Right lobe of liver (tissue), 6 donors: ENCODE measurements around the gene SH2D4B. TPM values are rescaled to one million over a fixed set of nuclear protein-coding genes. Genes with fewer than 3 reads are reported as not detected.

Experiments
- ATAC-seq, 4 donors: fragments of 200-7000 bp; cut with Tn5 transposase; one replicate each; pipeline ENCODE4 v1.9.1; 2020; ENCODE audit warnings: mild to moderate bottlenecking in 4 of 4, moderate library complexity in 4 of 4
- DNase-seq, 3 donors: peaks; one replicate each; pipeline ENCODE4 v3.0.0-alpha.2; 2020
- H3K27ac ChIP-seq, 3 donors: fragments of 200-600 bp; one replicate each; pipeline ENCODE4 v1.8.0; 2022
- H3K27me3 ChIP-seq, 2 donors: fragments of 200-600 bp; one replicate each; pipeline ENCODE4 v1.8.0; 2022
- H3K36me3 ChIP-seq, 4 donors: fragments of 200-600 bp; sonication (generic) in 1 of 4; one replicate each; pipeline versions ENCODE4 v1.5.1 to v1.8.0; 2017 to 2022; ENCODE audit warnings: control low read depth in 1 of 4
- H3K4me1 ChIP-seq, 4 donors: fragments of 200-600 bp; sonication (generic) in 1 of 4; one replicate each; pipeline versions ENCODE4 v1.5.1 to v1.8.0; 2017 to 2022; ENCODE audit warnings: control low read depth in 1 of 4
- H3K4me3 ChIP-seq, 3 donors: fragments of 200-600 bp; one replicate each; pipeline ENCODE4 v1.8.0; 2022
- H3K9me3 ChIP-seq, 4 donors: fragments of 200-600 bp; sonication (generic) in 1 of 4; one replicate each; pipeline versions ENCODE4 v1.5.1 to v1.8.0; 2017 to 2022; ENCODE audit warnings: control low read depth in 1 of 4
- CTCF ChIP-seq, 4 donors: fragments of 200-600 bp in 3 of 4; fragments of 450-650 bp in 1 of 4; IDR thresholded peaks; one replicate each; pipeline versions ENCODE4 v1.5.1 to v1.8.0; 2016 to 2022; ENCODE audit warnings: antibody characterized with exemption in 4 of 4, mild to moderate bottlenecking in 2 of 4
- POLR2A ChIP-seq: fragments of 450-650 bp; IDR thresholded peaks from one replicate; pipeline ENCODE4 v1.6.1; 2017; ENCODE audit warnings: antibody characterized with exemption, mild to moderate bottlenecking
- WGBS: methylation state at CpG from one replicate; pipeline ENCODE4 v1.1.6; 2018; ENCODE audit warnings: low coverage, low lambda C conversion rate; ENCODE audit not compliant: insufficient coverage; ENCODE audit errors: missing lambda C conversion rate; 5-methylcytosine and 5-hydroxymethylcytosine counted together
- intact Hi-C, 2 donors: fragments of 100-400 bp; cut with DNase I; formaldehyde crosslinking; loops; one replicate each; pipeline versions ENCODE4 v1.11.2 to v1.14.1; 2022
- total RNA-seq, 6 experiments: library from RNA; depleted of rRNA in 2 of 6; stranded (reverse); fragments of >200 nt in 2 of 6; fragmentation: NEBNext Ultra II Directional in 3 of 6; extraction: Animal tissue kit (Norgen Biotek cat#: 25700) in 3 of 6; gene quantifications; one replicate each; pipeline versions ENCODE4 v1.1.0 to v1.2.4, GENCODE V29; 2016 to 2023
- donor health status: DM: no; HTN: yes; CAD: no.
- donor health status: DM: no; HTN: no; CAD: no.
- donor health status: DM: no; HTN: no; CAD: no.
- donor health status: DM: no; HTN: yes; CAD: no.
- donor health status: DM: no; HTN: yes; CAD: no.

Gene SH2D4B
- total RNA-seq, 6 experiments from 2014 or later = not detected

DNA sequence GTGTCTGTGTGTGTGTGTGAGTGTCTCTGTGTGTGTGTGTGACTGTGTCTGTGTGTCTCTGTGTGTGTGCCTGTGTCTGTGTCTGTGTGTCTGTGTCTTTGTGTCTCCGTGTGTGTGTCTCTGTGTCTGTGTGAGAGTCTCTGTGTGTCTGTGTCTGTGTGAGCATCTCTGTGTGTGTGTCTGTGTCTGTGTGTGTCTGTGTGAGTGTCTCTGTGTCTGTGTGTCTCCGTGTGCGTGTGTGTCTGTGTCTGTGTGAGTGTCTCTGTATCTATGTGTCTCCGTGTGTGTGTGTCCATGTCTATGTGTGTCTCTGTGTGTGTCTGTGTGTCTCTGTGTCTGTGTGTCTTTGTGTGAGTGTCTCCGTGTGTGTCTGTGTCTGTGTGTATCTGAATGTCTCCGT lies 120.4 kb downstream of the SH2D4B start:
- Histone ChIP-seq H3K4me1 (peaks cover 0 to 4% (median 0%) of the 10 kb centered on the region in 4 donors), H3K36me3 (no peaks in the 10 kb centered on the region), H3K27me3 (no peaks in the 10 kb centered on the region), H3K4me3 (no peak overlapping the region), H3K27ac (no peak overlapping the region), H3K9me3 (no peaks in the 10 kb centered on the region)
- 67% methylated on average over 1 of the region's 6 CpGs for WGBS
- no peak for TF ChIP-seq POLR2A
- TF ChIP-seq CTCF (IDR thresholded peaks at IDR 0.05) = no peak
- ATAC-seq = no peak
- intact Hi-C loops = no loop called here
- no peak for DNase-seq

GRCh38 chr10:80659289-80659688 lies 121.6 kb downstream of the SH2D4B start:
- intact Hi-C loops = no loop called here
- TF ChIP-seq POLR2A (no peak), CTCF (IDR thresholded peaks at IDR 0.05) (no peak)
- peaks cover 0 to 5% (median 2%) of the 10 kb centered on the region in 4 donors for H3K4me1 ChIP-seq
- H3K27me3 ChIP-seq = no peaks in the 10 kb centered on the region
- ATAC-seq (no peak), DNase-seq (no peak)
- no peak overlapping the region for H3K4me3 ChIP-seq
- no peak overlapping the region for H3K27ac ChIP-seq
- WGBS = 100% methylated on average over 2 of the region's 9 CpGs
- no peaks in the 10 kb centered on the region for H3K9me3 ChIP-seq
- no peaks in the 10 kb centered on the region for H3K36me3 ChIP-seq

DNA sequence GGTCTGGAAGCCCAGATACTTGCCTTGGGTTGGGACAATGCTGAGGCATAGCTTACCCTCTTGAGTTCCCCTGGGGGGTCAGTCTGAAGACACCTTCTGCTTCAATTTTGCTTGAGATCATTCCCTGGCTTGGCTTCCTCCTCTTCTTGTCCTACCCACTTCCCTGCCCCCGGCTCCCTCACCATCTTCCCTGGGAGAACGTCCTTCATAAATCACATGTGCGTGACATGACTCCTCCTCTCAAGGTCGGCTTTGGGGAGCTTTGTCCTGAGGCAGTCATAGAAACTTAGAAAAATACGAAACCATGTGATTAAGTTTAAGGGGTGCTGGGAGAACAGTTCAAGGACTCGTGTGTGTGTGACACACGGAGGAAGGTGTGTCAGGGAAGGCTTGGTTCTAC lies 122.6 kb downstream of the SH2D4B start:
- TF ChIP-seq CTCF (IDR thresholded peaks at IDR 0.05) (no peak), POLR2A (no peak)
- H3K36me3 ChIP-seq = no peaks in the 10 kb centered on the region
- intact Hi-C loops = no loop called here
- H3K4me1 ChIP-seq = peaks cover 0 to 5% (median 2%) of the 10 kb centered on the region in 4 donors
- H3K4me3 ChIP-seq = no peak overlapping the region
- H3K27me3 ChIP-seq = no peaks in the 10 kb centered on the region
- DNase-seq (no peak), ATAC-seq (no peak)
- WGBS = 42% methylated on average over 7 of the region's 7 CpGs
- H3K9me3 ChIP-seq = no peaks in the 10 kb centered on the region
- H3K27ac ChIP-seq = no peak overlapping the region

DNA sequence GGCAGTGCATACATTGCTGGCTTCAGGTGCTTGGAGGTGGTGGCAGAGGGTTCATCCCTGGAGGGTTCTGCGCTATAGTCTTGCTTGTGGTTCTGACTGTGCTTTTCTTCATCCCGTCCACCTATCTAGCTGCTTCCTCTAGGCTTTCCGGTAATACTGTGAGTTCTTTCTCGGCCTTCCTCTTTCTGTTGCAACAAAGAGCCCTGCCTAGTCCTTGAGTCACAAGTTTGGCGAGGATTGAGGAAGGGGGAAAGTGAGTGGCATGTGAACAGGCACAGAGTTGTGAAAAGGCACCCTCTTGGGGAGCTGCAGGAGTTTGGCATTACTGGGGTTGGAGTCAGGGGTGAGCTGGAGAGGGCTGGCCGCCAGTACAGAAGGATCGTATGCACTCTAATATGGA lies 123.0 kb downstream of the SH2D4B start:
- no peaks in the 10 kb centered on the region for H3K9me3 ChIP-seq
- peaks cover 0 to 5% (median 2%) of the 10 kb centered on the region in 4 donors for H3K4me1 ChIP-seq
- TF ChIP-seq CTCF (IDR thresholded peaks at IDR 0.05) (no peak), POLR2A (no peak)
- no peaks in the 10 kb centered on the region for H3K36me3 ChIP-seq
- no peaks in the 10 kb centered on the region for H3K27me3 ChIP-seq
- H3K4me3 ChIP-seq = no peak overlapping the region
- no peak overlapping the region for H3K27ac ChIP-seq
- ATAC-seq = peak; percentile 4 to 35 (median 19)
- DNase-seq = no peak
- 59% methylated on average over 5 of the region's 7 CpGs for WGBS
- intact Hi-C loops = no loop called here

DNA sequence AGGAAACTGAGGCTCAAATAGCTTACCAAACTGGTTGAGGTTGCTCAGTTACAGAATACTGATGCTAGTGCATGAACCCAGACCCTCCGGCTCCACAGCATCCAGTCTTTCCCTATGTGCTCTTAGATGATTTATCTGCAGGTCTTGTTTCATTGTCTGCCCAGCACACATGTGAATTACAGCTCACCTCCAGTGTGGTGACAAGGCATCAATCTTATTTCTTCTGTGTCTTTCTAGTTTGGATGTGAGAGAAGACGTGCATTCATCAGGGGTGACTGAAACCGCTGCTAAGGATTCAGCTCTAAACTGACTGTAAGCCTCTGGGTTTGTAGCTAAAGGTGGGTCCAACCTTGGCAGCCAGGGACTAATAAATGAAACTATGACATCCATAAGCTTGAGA lies 123.8 kb downstream of the SH2D4B start:
- H3K4me3 ChIP-seq = no peak overlapping the region
- no peak for DNase-seq
- no peak overlapping the region for H3K27ac ChIP-seq
- TF ChIP-seq POLR2A = no peak
- no peak for TF ChIP-seq CTCF (IDR thresholded peaks at IDR 0.05)
- H3K27me3 ChIP-seq = no peaks in the 10 kb centered on the region
- peaks cover 0 to 5% (median 2%) of the 10 kb centered on the region in 4 donors for H3K4me1 ChIP-seq
- ATAC-seq = no peak
- intact Hi-C loops = no loop called here
- WGBS = 72% methylated on average over 3 of the region's 3 CpGs
- no peaks in the 10 kb centered on the region for H3K9me3 ChIP-seq
- H3K36me3 ChIP-seq = no peaks in the 10 kb centered on the region
